WI38 (cell line): ENCODE measurements around the gene CTIF.

Experiments
- H3K4me3 ChIP-seq: 2 replicates; pipeline ENCODE4 v1.5.1; 2011; ENCODE audit warnings: low read depth, mild to moderate bottlenecking, control low read depth, low read length
- TF ChIP-seq, protein P1 (sequence below): IDR thresholded peaks from 2 replicates; pipeline ENCODE4 v1.5.1; 2012; ENCODE audit warnings: low read depth, mild to moderate bottlenecking, control low read depth, low read length

Gene CTIF

DNA sequence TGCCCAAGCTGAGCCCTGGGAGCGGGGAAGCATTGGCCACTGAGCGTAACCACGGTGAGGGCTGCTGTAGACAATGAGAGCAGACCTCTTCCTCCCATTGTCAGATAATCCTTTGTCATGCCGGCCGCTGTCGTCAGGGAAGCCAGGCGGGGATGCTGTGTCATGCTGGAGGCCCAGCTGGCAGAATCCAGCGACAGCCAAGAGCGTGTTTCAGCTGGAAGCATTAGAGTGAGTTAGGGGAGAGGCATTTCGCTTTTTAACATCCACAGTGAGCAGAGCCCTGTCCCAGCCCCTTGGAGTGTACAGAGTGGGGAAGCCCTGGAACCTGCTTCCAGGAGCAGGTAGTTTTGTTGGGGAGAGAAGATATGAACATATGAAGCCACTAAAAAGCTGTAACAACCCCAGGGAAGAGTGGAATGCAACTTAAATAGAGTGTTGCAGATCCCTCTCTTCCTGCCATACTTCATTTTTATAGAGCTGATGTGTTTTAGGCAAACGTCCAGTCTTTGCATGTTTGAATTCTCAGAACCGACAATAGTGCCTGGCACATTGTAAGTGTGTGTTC, 7.0 kb downstream of the CTIF start:
- 0 out of 2 replicates have a peak overlapping the region, but pooled peaks have one; percentile 0 for H3K4me3 ChIP-seq
- TF ChIP-seq, protein P1, sequence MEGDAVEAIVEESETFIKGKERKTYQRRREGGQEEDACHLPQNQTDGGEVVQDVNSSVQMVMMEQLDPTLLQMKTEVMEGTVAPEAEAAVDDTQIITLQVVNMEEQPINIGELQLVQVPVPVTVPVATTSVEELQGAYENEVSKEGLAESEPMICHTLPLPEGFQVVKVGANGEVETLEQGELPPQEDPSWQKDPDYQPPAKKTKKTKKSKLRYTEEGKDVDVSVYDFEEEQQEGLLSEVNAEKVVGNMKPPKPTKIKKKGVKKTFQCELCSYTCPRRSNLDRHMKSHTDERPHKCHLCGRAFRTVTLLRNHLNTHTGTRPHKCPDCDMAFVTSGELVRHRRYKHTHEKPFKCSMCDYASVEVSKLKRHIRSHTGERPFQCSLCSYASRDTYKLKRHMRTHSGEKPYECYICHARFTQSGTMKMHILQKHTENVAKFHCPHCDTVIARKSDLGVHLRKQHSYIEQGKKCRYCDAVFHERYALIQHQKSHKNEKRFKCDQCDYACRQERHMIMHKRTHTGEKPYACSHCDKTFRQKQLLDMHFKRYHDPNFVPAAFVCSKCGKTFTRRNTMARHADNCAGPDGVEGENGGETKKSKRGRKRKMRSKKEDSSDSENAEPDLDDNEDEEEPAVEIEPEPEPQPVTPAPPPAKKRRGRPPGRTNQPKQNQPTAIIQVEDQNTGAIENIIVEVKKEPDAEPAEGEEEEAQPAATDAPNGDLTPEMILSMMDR, result no peak

DNA sequence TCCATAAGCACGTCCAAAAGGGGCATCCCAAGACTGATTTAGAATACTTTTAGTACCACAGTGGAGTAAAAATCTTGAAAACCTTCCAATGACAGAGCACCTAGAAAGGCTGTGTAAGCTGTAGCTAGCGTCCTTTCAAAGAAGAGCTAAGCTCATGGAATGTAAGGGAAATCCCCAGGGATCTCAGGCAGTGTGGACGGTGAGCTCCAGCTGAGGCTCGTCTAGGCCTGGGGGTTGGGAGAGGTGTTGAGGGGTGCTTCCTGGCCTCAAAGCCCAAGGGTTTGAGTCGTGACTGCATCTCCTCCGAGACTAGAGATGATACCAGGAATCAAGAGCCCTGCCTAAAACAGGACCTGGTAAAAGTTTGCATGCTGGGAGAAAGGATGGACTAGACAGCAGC, 7.6 kb downstream of the CTIF start:
- TF ChIP-seq, protein P1, result no peak
- H3K4me3 ChIP-seq, result no peak overlapping the region

DNA sequence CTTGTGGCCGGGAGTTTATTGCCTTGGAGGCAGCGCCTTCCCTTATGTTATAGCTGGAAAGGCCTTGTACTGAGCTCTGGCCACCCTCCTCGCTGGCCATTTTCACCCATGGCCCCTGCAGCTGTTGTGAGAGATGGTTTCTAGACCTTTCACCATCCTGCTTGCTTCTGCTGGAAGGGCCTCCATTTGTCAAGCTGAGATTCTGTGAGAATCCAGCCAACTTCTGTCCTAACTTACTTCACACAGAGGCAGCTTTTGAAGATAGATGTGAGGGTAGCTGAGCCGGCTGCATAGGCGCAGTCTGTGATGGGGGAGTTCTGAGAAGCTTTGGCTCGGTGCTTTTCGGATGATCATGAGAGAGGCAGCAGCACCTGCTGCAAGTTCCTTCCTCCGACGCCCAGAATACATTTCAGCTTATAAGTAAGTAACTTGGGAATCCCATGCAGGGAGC, 8.7 kb downstream of the CTIF start:
- H3K4me3 ChIP-seq, result no peak overlapping the region; the same call in 1 of the 2 replicates
- TF ChIP-seq, protein P1, result no peak

DNA sequence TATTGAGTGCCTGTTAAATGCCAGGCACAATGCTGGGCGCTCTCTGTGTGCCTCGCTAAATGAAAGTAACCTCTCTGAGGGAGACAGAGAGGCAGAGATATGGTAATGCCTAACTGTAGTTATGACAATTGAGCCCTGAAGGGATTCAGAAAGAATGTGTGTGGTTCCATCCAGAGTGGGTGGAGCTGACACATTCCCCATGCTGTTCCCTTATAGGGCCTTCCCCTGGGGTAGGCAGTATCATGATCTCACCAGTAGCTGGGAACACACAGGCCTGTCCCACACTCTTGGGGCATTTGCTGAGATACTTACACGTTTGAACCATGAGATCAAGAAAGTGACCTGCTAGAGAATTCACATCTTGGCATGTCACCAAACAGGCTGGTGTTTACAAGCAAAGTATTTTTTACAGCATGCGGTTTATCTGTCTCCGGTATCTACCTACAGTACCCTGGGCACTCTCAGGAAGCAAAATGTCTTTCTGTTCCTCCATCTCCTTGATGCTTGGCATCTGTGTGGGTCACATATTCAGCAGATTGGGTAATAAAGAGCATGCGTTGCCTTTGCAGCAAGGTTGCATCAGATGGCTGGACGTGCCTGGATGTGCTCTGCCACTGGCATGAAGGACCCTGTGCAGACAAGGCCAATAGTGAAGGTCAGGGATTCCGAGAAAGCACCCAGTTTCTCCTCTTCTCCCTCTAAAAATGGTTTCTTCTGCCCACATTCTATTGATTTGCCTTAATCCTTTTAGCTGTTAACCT, 9.4 kb downstream of the CTIF start:
- no peak overlapping the region; the same call in 1 of the 2 replicates for H3K4me3 ChIP-seq
- TF ChIP-seq, protein P1, result no peak

DNA sequence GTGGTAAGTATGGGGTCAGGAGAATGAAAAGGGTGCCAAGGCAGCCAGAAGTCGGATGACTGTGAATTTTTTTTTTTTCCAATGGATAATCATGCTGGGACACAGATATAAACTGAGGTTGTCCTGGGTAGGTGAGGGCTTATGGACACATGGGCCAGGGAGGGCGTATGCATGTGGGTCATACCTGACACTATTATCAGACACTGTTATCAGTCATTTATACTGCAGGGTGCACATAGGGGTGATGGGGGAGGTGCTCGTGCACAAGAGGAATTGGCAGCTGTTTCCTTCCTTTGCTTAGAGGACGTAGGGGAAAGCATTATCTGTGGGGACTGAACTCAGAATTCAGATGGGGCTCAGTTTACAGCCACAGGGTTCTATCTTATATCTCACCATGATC, 10.1 kb downstream of the CTIF start:
- no peak overlapping the region for H3K4me3 ChIP-seq
- TF ChIP-seq, protein P1, result no peak

DNA sequence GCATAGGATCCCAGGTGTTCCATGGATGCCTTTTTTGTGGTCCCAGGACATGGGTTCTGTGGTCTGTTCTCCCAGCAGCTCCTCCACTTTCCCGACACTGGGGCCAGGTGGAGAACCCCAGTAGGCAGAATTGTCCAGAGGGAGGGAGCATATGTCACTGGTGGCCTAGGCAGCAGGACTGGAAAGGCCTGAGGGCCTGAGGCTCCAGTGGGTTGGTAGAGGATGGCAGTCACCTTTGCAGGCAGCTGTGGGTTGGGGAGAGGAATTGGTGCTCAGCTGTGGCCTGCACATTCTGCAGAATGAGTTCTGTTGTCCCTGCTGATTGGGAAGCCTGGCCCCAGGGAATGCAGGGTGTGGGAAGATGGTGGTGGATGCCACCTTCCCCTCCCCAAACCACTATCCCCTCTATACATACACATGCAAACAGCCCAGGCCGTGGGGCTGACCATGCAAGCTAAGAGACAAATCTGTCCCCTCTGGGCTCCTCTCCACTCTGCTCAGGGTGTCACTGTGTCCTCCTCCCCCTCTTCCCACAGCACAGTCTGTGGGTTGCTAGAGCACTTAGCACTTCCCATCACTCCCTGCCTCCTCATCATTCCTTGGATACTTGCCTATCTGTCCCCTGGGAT, 11.4 kb downstream of the CTIF start:
- TF ChIP-seq, protein P1, result no peak

DNA sequence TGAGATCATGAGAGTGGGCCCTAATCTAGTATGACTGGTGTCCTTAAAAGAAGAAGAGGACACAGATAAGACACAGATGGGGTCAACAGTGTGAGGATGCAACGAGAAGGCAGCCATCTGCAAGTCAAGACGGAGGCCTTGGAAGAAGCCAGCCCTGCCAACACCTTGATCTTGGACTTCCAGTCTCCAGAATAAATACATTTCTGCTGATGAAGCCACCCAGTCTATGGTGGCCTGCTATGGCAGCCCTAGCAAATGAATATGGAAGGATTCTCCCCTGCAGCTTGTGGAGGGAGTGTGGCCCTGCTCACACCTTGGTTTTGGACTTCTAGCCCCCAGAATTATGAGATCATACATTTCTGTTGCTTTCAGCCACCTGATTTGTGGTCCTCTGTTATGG, 12.3 kb downstream of the CTIF start:
- TF ChIP-seq, protein P1, result no peak

More for the DNA sequence above, 11.4 kb downstream of the CTIF start:
- no peak overlapping the region for H3K4me3 ChIP-seq

More for the DNA sequence above, 12.3 kb downstream of the CTIF start:
- H3K4me3 ChIP-seq, result no peak overlapping the region
